Ishikawa (cell line): ENCODE results near the gene STK32A.

Source experiments
- CEBPB ChIP-seq: IDR thresholded peaks from 2 replicates; pipeline ENCODE4 v1.6.1; 2012
- CREB1 ChIP-seq: IDR thresholded peaks from 2 replicates; pipeline ENCODE4 v1.6.1; 2012; ENCODE audit warnings: low read depth
- EGR1 ChIP-seq: IDR thresholded peaks from 2 replicates; pipeline ENCODE4 v1.6.1; 2012
- EP300 ChIP-seq: IDR thresholded peaks from 2 replicates; pipeline ENCODE4 v1.6.1; 2012; ENCODE audit warnings: borderline replicate concordance
- FOXM1 ChIP-seq: IDR thresholded peaks from 2 replicates; pipeline ENCODE4 v1.6.1; 2012; ENCODE audit warnings: low read depth, borderline replicate concordance
- NFIC ChIP-seq: IDR thresholded peaks from 2 replicates; pipeline ENCODE4 v1.6.1; 2012
- RAD21 ChIP-seq: IDR thresholded peaks from 2 replicates; pipeline ENCODE4 v1.6.1; 2012; ENCODE audit warnings: low read depth
- TAF1 ChIP-seq: IDR thresholded peaks from 2 replicates; pipeline ENCODE4 v1.6.1; 2012; ENCODE audit warnings: low read depth, mild to moderate bottlenecking
- TCF12 ChIP-seq: IDR thresholded peaks from 2 replicates; pipeline ENCODE4 v1.6.1; 2012; ENCODE audit warnings: low read depth
- TEAD4 ChIP-seq: IDR thresholded peaks from 2 replicates; pipeline ENCODE4 v1.6.1; 2012
- YY1 ChIP-seq: IDR thresholded peaks from 2 replicates; pipeline ENCODE4 v1.6.1; 2012; ENCODE audit warnings: low read depth
- ZBTB7A ChIP-seq: IDR thresholded peaks from 2 replicates; pipeline ENCODE4 v1.6.1; 2012; ENCODE audit warnings: low read depth
- TF ChIP-seq, protein P1 (sequence below): IDR thresholded peaks from 2 replicates; pipeline ENCODE4 v1.6.1; 2012; ENCODE audit warnings: low read depth, mild to moderate bottlenecking
- TF ChIP-seq, protein P2 (sequence below): IDR thresholded peaks from 2 replicates; pipeline ENCODE4 v1.6.1; 2012
- TF ChIP-seq, protein P3 (sequence below): IDR thresholded peaks from 2 replicates; pipeline ENCODE4 v1.6.1; 2012

STK32A gene

DNA sequence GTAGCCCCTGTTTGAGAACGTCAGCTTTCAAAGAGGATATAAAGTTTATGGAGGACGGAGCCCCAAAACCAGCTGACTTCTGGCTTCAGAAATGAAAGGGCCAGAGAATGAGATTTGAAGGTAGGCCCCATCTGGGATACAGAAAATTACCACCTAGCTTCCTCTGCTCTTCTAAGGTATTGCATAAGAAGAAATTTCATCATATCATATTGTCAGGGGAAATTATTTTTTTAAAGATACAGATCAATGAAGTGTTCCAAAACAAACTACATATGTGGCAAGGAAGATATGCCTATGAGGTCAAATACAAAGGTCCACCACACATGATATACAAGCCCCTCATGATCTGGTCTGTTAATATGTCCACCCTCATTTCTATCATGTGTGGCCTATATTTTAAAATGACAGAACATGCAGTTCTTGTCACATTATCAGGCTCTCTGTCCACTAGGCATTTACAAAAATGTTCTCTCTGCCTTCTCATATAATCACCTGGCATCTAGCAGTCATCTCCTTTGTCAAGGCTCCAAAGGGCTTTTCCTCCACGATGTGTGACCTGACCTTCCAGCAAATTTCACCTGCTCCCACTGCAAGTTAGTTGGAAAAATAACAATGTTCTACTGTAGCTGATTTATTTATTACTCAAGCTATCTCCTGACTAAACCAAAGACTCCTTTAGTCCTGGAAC, 192.0 kb downstream of the STK32A start:
- TF ChIP-seq, protein P1, sequence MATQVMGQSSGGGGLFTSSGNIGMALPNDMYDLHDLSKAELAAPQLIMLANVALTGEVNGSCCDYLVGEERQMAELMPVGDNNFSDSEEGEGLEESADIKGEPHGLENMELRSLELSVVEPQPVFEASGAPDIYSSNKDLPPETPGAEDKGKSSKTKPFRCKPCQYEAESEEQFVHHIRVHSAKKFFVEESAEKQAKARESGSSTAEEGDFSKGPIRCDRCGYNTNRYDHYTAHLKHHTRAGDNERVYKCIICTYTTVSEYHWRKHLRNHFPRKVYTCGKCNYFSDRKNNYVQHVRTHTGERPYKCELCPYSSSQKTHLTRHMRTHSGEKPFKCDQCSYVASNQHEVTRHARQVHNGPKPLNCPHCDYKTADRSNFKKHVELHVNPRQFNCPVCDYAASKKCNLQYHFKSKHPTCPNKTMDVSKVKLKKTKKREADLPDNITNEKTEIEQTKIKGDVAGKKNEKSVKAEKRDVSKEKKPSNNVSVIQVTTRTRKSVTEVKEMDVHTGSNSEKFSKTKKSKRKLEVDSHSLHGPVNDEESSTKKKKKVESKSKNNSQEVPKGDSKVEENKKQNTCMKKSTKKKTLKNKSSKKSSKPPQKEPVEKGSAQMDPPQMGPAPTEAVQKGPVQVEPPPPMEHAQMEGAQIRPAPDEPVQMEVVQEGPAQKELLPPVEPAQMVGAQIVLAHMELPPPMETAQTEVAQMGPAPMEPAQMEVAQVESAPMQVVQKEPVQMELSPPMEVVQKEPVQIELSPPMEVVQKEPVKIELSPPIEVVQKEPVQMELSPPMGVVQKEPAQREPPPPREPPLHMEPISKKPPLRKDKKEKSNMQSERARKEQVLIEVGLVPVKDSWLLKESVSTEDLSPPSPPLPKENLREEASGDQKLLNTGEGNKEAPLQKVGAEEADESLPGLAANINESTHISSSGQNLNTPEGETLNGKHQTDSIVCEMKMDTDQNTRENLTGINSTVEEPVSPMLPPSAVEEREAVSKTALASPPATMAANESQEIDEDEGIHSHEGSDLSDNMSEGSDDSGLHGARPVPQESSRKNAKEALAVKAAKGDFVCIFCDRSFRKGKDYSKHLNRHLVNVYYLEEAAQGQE = no peak
- TF ChIP-seq RAD21 = no peak

DNA sequence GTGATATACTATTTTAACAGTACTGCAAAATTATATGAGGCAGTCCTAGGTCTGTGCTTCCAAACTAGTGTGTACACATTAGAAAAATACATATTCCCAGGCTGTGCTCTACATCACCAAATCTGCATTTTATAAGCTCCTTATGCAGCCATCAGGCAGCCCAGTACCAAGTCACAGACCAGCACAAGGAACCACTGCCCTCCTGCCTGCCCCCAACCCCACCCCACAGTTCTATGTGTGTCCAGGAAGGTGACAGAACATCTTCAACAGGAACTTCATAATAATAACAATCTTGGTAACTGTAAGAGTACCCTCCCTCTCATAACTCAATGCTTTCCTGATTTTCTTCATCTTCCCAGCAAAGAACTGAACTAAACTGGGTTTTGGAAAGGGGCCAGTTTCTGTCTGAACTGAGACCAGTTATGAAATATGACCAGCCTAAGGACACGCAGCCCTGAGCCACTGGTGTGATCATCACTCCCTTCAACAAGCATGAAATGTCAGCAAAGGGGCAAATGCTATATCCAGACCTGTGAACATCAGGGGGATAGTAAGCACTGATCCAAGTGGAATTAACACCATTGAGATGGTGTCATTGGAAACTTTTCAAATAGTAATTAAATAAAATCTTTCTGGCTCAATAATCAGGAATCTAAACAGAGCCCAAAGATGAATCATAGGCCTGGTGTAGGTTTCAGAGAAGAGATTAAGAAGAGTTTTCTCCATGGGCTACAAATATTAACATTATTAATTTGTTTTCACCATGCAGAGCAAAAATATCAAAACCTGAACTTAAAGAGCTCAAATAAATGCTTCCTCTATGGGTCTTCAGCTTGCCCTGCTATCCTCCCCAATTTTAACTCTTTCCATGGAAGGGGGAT, 192.9 kb downstream of the STK32A start:
- TF ChIP-seq YY1 (no peak), CREB1 (no peak)

DNA sequence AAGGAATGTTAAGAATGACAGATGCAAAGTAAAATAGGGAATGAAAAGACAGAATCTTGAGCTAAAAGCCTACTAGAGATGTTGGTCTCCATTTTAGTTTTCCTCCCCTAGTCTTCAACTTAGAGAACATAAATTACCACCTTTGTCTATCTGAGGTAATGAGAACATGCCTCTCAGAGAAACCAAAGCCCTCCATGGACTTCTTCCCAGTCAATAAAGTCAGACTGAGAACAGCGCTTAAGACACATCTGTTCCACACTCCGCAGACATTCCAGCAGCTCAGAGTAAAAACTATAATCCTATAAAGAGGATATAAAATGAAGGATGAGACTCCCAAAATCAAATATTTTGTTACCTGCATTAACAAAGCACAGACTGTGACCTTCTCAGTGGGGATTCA, 195.8 kb downstream of the STK32A start:
- TF ChIP-seq YY1 = no peak
- TF ChIP-seq RAD21 = no peak
- TF ChIP-seq, protein P2, sequence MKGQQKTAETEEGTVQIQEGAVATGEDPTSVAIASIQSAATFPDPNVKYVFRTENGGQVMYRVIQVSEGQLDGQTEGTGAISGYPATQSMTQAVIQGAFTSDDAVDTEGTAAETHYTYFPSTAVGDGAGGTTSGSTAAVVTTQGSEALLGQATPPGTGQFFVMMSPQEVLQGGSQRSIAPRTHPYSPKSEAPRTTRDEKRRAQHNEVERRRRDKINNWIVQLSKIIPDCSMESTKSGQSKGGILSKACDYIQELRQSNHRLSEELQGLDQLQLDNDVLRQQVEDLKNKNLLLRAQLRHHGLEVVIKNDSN = no peak
- no peak for TF ChIP-seq EGR1
- TF ChIP-seq, protein P1 = no peak
- no peak for TF ChIP-seq EP300
- no peak for TF ChIP-seq NFIC
- TF ChIP-seq TEAD4 = no peak
- no peak for TF ChIP-seq TAF1
- TF ChIP-seq ZBTB7A = no peak
- no peak for TF ChIP-seq CEBPB
- no peak for TF ChIP-seq FOXM1
- TF ChIP-seq, protein P3, sequence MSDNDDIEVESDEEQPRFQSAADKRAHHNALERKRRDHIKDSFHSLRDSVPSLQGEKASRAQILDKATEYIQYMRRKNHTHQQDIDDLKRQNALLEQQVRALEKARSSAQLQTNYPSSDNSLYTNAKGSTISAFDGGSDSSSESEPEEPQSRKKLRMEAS = no peak
- no peak for TF ChIP-seq CREB1
- TF ChIP-seq TCF12 = no peak

DNA sequence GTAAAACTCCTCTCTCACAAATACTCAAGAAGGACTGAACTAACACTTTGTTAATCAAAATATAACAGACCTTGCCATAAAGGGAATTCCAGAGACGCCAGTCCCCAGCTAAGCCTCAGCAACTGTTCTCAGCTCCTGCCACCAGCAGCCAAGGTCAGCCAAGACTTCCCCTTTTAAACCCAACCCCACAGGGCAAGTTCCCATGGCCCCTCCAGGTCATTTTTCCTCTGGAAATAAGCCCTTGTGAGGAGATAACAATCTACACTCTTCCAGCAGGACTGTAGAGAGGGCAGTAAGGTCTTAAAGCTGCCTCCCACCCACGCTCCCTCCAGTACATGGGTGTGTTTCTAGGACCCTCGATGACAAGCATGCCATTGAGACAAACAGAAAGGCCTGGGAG, 196.8 kb downstream of the STK32A start:
- no peak for TF ChIP-seq EP300
- no peak for TF ChIP-seq TCF12
- TF ChIP-seq, protein P3 = no peak

DNA sequence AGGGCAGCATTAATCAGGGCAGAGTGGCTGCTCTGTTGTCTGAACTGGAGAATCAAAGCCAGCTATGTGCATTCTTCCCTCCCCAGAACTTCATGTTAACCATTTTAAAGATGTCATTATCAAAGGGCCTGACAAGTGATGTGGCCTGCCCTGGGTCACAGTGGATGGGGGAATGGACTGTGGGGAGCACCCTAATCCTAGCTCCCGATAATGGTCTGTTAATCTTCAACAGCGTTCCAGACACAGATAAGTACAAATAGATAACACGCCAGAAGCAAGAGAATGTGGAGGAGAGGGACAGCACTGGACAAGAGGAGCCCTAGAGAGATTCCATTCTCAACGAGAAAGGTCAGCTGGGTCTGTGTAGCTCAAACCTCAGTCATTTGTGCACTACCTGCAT, 197.5 kb downstream of the STK32A start:
- TF ChIP-seq NFIC (no peak), TEAD4 (no peak), TCF12 (no peak), FOXM1 (no peak), ZBTB7A (no peak), EP300 (no peak), TAF1 (no peak), CEBPB (no peak), CREB1 (no peak), YY1 (no peak), RAD21 (no peak)
- TF ChIP-seq, protein P3 = no peak
- TF ChIP-seq, protein P1 = no peak
- TF ChIP-seq, protein P2 = no peak
